ENCODE results near the gene RPS18.
A peak's percentile ranks its signal among the peaks of the same experiment; 100 is the strongest.
"Not testable (repeated sequence)": the region's sequence is repeated elsewhere in the genome, so short reads cannot be mapped to it uniquely, and the experiment has no call there.

The RPS18 gene

DNA sequence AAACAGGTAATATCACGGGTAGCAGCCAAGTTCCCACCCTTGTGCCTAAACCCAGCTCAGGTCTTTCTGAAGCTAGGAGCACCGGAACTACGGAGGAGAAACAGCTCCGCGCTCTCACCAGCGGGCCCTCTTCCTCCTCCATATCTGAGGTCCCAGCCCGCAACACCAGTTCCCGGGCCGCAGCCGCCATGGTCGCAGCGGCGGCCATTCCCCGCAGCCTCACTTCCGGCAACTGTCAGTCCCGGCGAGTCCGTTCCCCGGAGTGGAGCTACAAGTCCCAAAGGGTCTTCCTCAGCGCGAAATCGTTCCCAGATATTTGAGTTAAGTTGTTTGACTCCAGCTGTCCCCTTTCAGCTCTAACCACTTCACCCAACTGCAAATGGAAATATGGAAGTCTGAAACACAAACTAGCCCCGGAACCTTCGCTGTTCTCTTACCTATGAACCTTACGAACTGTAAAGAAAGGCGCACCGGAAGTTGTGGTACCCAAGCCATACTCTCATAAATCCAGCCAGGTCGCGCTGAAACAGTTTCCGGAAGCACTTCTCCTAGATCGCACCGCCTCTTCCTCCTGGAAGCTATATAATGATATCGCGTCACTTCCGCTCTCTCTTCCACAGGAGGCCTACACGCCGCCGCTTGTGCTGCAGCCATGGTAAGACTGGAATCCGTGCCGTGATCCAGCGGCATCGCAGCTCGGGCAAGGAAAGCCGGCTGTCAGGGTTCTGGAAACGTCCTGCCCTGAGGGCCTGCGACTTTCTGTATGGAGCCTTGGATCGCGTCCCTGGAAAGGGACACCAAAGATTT, at the start of gene RPS18, which contains the start of gene VPS52:
Gene RPS18, plus strand, starts transcription at position 608 of the 807 bp plus-strand sequence. Its CDS starts 45 bp downstream, at position 653.
Gene VPS52, minus strand, starts transcription at position 409 of the 807 bp plus-strand sequence. Its CDS starts 201 bp downstream, at position 208.
- DNase-seq (ENCODE audit: low read depth, low spot score): peak; percentile 97

GRCh38 chr6:33226503-33227120, 45.3 kb upstream of the RPS18 start:
- DNase-seq (ENCODE audit: low read depth, low spot score): not testable (repeated sequence)

DNA sequence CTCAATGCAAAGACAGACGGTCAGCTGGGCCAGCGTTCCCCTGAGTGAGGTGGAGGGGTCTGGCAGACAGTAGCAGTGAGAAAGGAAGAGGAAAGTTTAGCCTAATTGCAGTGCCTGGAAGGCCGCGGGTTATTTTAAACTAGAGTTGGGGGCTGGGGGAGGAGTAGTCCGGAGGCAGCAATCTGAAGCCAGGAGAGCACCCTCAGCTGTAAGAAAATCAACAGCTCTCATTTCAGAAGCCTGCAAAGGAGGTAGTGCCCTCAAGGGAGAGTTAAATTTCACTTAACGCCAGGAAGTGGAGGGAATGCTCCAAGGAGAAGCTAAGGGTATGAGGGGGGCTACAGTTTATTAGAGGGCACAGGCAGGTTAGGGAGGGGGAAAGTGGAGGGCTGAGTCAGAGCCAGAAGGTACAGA, 36.6 kb upstream of the RPS18 start:
- DNase-seq (ENCODE audit: low read depth, low spot score): no peak

DNA sequence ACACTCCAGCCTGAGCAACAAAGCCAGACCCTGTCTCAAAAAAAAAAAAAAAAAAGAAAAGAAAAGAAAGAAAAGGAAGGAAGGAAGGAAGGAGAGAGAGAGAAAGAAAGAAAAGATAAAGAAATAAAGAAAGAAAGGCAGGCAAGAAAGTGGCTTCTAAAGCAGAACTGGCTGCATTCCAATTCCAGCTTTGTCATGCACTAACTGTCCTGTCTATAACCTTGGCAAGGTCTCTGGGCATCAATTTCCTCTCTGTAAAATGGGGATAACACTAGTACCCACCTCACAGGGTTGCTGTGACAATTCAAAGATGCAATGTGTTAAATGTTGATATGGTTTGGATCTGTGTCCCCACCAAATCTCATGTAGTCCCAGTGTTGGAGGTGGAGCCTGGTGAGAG, 35.5 kb upstream of the RPS18 start:
- no peak for DNase-seq (ENCODE audit: low read depth, low spot score)

- DNase-seq (ENCODE audit: low read depth, low spot score): no peak
Observed at GRCh38 chr6:33236852-33237251, 35.0 kb upstream of the RPS18 start.

DNA sequence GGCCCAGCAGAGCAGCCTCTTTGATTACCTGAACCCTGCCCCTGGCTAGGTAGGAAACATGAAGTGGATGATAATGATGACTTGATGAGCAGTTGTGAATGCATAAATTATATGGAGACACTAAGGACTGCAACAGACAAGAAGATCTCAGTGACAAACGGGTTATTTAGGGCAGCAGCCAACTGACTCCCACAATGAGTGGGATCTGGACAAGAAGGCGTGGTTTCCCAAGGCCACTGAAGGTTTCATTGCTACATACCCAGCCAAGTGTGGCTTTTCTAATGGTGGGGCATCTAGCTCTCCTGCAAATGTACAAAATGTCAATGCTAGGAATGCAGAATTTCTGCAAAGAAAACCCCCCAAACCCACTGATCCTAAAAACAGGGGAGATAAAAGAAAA, 34.1 kb upstream of the RPS18 start:
- no peak for DNase-seq (ENCODE audit: low read depth, low spot score)

DNA sequence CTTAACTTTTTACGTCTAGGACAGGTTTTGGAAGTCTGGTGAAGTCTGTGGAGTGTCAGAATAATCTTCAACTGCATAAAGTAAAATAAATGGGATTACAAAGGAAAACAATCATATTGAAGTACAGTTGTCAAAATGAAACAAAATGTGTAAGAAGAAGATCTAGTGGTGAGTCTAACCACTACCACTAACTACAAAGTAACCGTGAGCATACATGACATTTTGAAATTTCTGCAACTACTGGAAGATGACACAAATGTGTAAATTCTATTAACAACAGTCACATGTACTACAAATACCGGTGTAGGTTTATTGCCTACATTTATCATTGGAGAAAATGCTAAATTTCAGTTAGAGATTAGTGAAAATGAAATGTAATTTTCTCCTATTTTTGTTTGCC, 29.9 kb upstream of the RPS18 start:
- DNase-seq (ENCODE audit: low read depth, low spot score): no peak

DNA sequence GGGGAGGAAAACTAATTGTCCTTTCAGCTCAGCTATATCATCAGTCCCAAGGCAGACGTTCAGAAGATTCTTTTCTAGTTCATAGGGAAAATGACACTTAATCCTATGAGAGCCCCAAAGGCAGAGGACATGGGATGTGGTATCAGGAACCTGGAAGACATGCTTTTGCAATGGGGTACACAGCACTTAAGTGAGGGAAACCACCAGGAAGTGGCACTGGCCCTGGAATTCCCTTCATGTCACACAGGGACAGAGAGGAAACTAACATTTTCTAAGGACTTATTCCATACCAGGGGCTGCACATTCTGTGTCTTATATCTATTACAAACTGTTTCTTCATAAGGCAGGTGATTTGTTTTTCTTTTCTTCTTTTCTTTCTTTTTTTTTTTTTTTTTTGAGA, 28.4 kb upstream of the RPS18 start:
- no peak for DNase-seq (ENCODE audit: low read depth, low spot score)

- peak; percentile 70 for DNase-seq (ENCODE audit: low read depth, low spot score)
Observed at GRCh38 chr6:33247977-33248642, 23.8 kb upstream of the RPS18 start.

- no peak for DNase-seq (ENCODE audit: low read depth, low spot score)
Observed at GRCh38 chr6:33248643-33248931, 23.3 kb upstream of the RPS18 start.

- peak; percentile 97 for DNase-seq (ENCODE audit: low read depth, low spot score)
Observed at GRCh38 chr6:33248932-33249731, 22.7 kb upstream of the RPS18 start.

- DNase-seq (ENCODE audit: low read depth, low spot score): no peak
Observed at GRCh38 chr6:33249732-33250630, 21.9 kb upstream of the RPS18 start.

DNA sequence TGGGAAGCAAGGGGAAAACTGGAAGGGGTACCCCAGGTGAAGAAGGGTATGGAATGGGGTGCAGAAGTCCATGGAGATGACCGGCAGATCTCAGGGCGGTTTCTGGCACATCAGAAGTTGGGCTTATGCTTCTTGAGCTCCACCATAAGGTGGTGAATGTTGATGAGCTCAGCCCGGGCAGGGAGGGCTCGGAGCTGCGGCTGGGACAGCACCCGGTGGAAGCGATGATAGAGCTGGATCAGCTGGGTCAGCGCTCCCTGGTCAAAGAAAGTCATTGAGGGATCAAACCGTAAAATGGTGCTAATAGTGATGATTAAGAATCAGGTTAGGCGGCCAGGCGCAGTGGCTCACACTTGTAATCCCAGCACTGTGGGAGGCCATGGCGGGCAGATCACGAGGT, 21.1 kb upstream of the RPS18 start:
- no peak for DNase-seq (ENCODE audit: low read depth, low spot score)

GRCh38 chr6:33251395-33252012, 20.4 kb upstream of the RPS18 start:
- DNase-seq (ENCODE audit: low read depth, low spot score): no peak

DNA sequence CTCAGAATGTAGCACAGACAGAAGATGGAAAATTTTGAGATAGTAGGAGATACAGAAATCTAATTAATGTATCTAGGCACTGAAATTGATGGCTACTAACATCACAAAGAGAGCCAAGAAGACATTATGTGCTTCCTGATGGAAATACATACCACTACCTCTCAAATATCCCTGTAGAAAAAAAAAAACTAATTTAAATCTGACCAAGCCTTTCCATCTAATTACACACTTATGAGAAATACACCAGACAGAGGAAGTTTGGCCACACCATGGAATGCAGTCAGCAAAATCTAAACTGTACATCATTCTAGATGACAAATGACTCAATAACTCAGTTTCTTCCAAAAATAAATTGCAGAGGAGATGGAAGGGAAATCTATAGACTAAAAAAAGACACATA, 19.1 kb upstream of the RPS18 start:
- no peak for DNase-seq (ENCODE audit: low read depth, low spot score)

- no peak for DNase-seq (ENCODE audit: low read depth, low spot score)
Observed at GRCh38 chr6:33254591-33254990, 17.3 kb upstream of the RPS18 start.

- no peak for DNase-seq (ENCODE audit: low read depth, low spot score)
Observed at GRCh38 chr6:33259032-33259431, 12.8 kb upstream of the RPS18 start.

DNA sequence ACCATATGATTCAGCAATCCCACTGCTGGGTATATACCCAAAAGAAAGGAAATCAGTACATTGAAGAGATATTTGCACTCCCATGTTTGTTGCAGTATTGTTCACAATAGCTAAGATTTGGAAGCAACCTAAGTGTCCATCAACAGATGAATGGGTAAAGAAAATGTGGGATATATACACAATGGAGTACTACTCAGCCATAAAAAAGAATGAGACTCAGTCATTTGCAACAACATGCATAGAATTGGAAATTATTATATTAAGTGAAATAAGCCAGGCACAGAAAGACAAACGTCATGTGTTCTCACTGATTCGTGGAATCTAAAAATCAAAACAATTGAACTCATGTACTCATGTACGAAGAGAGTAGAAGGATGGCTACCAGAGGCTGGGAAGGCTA, 9.4 kb upstream of the RPS18 start:
- DNase-seq (ENCODE audit: low read depth, low spot score): not testable (repeated sequence)

DNA sequence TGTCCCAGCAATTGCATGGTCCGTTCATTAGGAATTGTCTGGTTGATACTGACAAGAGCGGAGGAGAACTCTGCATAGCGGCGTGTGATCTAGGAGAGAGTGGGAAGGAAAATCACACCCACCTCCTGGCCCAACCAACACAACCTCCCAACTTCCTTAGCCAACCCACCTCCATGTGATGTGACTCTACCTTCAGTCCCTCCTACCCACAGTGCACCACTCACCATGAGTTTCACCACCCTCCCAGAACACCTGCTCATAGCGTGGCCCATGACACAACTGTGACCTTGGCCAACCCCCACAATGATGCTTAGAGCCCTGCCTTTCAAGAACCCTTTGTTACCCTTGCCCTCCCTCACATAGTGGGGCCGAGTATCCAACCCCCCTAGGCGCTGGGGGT, 7.9 kb upstream of the RPS18 start:
- DNase-seq (ENCODE audit: low read depth, low spot score): no peak

DNA sequence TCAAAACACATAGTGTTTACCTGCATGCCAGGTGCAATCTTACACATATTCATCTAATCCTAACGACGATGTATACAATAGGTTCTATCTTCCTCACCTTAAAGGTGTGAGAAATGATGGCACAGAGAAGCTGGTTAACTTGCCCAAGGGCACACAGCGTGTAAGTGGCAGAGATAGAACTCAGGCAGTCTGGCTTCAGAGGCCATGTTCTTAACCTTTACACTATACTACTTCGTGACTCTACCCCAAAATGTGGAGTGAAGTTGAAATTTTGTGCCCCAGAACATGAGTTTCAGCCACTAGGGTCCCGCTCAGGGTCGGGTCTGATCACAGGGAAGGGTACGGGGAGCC, 783 bp upstream of the RPS18 start:
- no peak for DNase-seq (ENCODE audit: low read depth, low spot score)

Measured in smooth muscle cell of the brain vasculature (primary cell).